ENCODE data around the gene HOXA7.

The HOXA7 gene

DNA sequence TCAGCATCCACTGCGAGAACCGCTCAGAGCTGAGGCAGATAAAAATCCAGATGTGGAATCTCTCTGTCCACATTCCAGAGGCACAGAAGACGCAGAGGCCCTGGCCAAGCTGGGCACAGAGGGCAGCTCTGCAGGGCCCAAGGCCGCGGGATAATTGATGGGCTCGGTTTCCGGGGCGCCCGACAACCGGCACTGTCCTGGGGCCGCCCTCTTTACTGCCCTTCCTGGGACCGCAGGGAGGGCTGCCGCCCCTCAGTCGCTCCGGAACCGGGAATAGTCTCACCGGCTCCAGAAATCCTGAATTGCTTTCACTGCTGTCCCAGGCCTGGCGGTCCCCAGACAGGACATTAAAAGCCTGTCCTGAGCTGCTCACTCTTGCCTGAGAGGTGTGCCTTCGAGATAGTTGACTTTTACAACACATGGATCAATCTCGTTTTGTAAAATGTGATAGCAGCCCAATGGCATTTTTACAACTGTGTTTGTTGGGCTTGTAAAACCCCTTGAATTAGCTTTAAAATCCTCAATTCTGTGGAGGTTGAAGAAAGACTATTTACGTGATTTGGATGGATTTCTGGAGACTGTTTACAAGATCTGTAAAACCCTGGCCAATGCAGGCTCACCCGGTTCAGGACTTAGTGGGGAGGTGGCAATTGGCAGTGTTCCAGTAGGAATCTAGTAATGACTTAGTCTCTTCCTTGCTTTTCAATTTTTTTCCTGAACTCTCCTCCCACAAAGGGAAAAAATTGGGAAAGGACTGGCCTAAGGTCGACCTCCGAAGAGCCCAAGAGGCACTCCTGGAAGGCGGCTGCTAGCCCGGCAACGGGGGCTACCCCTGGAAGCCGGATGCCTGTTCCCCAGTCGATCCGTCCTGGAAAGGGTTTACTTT, 7.5 kb downstream of the HOXA7 start:
- no peak overlapping the region for H3K9ac ChIP-seq (ENCODE audit: insufficient read length, low read depth)
- no peak overlapping the region for H3K4me3 ChIP-seq (ENCODE audit: insufficient read length, low read depth)
- peaks cover 100% of the 10 kb centered on the region for H3K27me3 ChIP-seq (ENCODE audit: insufficient read depth, insufficient read length)
- peaks cover 3% of the 10 kb centered on the region for H3K4me1 ChIP-seq (ENCODE audit: insufficient read depth, insufficient read length)
- DNase-seq (ENCODE audit: low read depth, low spot score): no peak
- no peaks in the 10 kb centered on the region for H3K36me3 ChIP-seq (ENCODE audit: insufficient read depth, insufficient read length, low read length)
- no peaks in the 10 kb centered on the region; the same call in 1 of the 2 replicates for H3K9me3 ChIP-seq (ENCODE audit: insufficient read depth, low read length)
- TF ChIP-seq YY1 (IDR thresholded peaks at IDR 0.05; ENCODE audit: insufficient read depth, insufficient read length) (no peak), ZNF274 (IDR thresholded peaks at IDR 0.05; ENCODE audit: low read depth, low read length) (no peak), SUZ12 (IDR thresholded peaks at IDR 0.05; ENCODE audit: extremely low read depth, insufficient read depth, insufficient read length) (no peak)

DNA sequence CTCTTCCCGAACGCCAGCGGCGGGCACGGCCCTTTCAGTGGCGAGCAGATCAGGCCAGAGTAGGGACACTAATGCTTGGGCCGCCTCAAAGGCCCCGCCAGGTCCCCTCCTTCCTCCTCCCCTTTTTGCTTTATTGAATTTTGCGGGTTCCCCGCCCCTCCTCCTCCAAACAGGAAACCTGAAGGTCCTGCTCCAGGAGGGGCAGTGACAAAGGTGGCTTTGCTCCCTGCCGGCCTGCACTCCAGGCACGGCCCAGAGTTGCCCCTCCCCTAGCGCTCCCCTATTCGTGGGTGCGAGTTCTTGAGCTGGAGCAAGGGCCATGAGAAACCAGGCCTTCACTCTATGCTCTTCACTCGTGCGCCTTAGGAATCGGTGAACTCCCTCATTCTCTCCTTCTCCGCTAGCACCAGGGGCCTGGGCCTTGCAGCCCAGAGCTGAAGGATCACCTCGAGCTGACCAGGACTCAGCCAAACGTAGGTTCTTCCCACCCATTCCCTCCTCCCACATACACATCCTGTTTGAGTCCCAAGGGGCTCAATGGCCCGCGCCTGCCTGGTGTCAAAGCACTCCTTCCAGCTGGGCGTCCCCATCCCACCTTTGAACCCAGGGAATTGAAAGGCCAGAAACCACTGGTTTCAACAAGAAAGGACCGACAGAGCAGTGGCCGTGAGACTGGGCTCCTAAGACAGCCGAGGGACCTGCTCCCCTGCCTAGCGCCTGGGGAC, 8.3 kb downstream of the HOXA7 start:
- H3K9me3 ChIP-seq (ENCODE audit: insufficient read depth, low read length): no peaks in the 10 kb centered on the region; the same call in 1 of the 2 replicates
- no peaks in the 10 kb centered on the region for H3K36me3 ChIP-seq (ENCODE audit: insufficient read depth, insufficient read length, low read length)
- peaks cover 99% of the 10 kb centered on the region for H3K27me3 ChIP-seq (ENCODE audit: insufficient read depth, insufficient read length)
- H3K4me3 ChIP-seq (ENCODE audit: insufficient read length, low read depth): no peak overlapping the region
- TF ChIP-seq YY1 (IDR thresholded peaks at IDR 0.05; ENCODE audit: insufficient read depth, insufficient read length) (no peak), SUZ12 (IDR thresholded peaks at IDR 0.05; ENCODE audit: extremely low read depth, insufficient read depth, insufficient read length) (no peak), ZNF274 (IDR thresholded peaks at IDR 0.05; ENCODE audit: low read depth, low read length) (no peak)
- DNase-seq (ENCODE audit: low read depth, low spot score): no peak
- H3K4me1 ChIP-seq (ENCODE audit: insufficient read depth, insufficient read length): peaks cover 3% of the 10 kb centered on the region
- H3K9ac ChIP-seq (ENCODE audit: insufficient read length, low read depth): peak overlapping the region; percentile 21

DNA sequence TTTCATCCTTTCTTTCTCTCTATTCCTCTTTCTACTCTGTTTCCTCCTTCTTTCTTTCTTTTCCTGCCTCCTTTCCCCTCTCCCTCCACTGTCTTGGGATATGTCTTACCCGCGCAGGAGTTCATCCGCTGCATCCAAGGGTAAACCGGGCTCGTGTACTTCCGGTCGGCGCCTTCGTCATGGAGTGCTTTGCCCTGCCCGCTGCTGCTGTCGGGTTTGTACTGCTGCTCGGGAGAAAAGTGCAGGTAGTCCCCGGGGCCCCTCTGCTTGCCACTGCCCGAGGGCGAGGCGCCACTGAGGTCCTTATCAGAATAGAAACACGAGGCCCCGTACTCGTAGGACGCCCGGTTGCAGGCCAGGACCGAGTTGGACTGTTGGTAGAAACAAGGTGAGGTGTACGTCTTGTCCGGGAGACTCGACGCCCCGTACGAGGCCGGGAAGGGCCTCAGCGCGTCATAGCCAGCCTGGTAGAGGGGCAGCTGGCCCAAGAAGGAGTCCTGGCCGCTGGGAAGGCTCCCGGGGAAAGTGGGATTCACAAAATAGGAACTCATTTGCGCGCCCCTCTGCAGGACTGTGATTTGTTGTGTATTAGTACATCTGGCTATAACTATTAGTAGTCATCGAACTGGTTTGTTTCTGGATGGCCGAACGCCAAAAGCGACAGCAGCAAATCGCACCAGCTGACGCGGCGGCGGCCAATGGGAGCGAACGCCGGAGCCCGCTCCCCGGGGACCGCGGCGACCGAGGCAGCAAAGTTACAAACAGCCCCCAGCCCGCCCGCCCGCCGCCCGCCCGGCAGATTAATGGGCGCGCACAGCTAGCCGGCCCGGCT, 9.1 kb downstream of the HOXA7 start, which contains the start of gene HOXA6:
TSS of gene HOXA6 (minus strand) at position 576 of the 832 bp plus-strand sequence. CDS start at position 551, 25 bp downstream.
- H3K4me1 ChIP-seq (ENCODE audit: insufficient read depth, insufficient read length): peaks cover 3% of the 10 kb centered on the region
- no peak for DNase-seq (ENCODE audit: low read depth, low spot score)
- TF ChIP-seq ZNF274 (IDR thresholded peaks at IDR 0.05; ENCODE audit: low read depth, low read length) (no peak), SUZ12 (IDR thresholded peaks at IDR 0.05; ENCODE audit: extremely low read depth, insufficient read depth, insufficient read length) (no peak), YY1 (IDR thresholded peaks at IDR 0.05; ENCODE audit: insufficient read depth, insufficient read length) (no peak)
- H3K36me3 ChIP-seq (ENCODE audit: insufficient read depth, insufficient read length, low read length): no peaks in the 10 kb centered on the region
- H3K27me3 ChIP-seq (ENCODE audit: insufficient read depth, insufficient read length): peaks cover 99% of the 10 kb centered on the region
- H3K4me3 ChIP-seq (ENCODE audit: insufficient read length, low read depth): no peak within 1 kb of the TSS
- H3K9me3 ChIP-seq (ENCODE audit: insufficient read depth, low read length): no peaks in the 10 kb centered on the region; the same call in 1 of the 2 replicates
- H3K9ac ChIP-seq (ENCODE audit: insufficient read length, low read depth): peak within 1 kb of the TSS; percentile 21

DNA sequence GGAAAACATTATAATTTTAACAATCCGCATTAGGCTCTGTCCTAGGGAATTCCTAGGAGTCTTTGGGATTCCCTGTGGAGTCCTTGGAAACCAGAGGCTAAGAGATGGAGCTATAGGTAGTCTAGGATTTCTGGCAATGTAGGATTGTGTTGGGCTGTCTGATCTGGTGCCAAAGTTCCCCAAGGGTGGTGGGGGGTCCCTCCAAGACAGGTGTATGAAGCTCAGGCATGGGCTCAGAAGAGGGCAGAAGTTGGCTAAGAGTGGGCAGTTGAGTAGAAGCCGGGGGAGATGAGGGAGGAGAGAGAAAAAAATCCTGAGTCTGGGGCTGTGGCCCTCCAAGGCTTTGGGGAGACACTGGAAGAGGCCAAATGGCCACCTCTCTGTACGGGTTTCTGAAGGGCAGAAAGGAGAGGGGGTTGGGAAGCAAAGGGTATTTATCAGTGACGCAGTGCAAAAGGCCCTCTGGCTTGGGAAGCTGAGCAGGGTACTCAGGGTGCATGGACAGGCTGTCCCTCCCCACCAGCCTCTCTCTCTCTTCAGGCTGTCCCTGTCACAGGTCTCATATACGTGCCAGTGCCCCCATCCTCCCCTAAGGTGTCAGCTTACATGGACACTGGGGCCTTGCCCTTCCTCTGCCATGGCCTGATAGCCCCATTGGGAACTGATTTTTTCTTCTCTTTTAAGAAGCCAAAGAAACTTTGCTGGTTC, 9.8 kb downstream of the HOXA7 start:
- H3K4me1 ChIP-seq (ENCODE audit: insufficient read depth, insufficient read length): peaks cover 3% of the 10 kb centered on the region
- no peak for TF ChIP-seq ZNF274 (IDR thresholded peaks at IDR 0.05; ENCODE audit: low read depth, low read length)
- no peak for DNase-seq (ENCODE audit: low read depth, low spot score)
- no peaks in the 10 kb centered on the region; the same call in 1 of the 2 replicates for H3K9me3 ChIP-seq (ENCODE audit: insufficient read depth, low read length)
- H3K9ac ChIP-seq (ENCODE audit: insufficient read length, low read depth): no peak overlapping the region
- H3K27me3 ChIP-seq (ENCODE audit: insufficient read depth, insufficient read length): peaks cover 99% of the 10 kb centered on the region
- H3K36me3 ChIP-seq (ENCODE audit: insufficient read depth, insufficient read length, low read length): no peaks in the 10 kb centered on the region
- no peak overlapping the region for H3K4me3 ChIP-seq (ENCODE audit: insufficient read length, low read depth)

DNA sequence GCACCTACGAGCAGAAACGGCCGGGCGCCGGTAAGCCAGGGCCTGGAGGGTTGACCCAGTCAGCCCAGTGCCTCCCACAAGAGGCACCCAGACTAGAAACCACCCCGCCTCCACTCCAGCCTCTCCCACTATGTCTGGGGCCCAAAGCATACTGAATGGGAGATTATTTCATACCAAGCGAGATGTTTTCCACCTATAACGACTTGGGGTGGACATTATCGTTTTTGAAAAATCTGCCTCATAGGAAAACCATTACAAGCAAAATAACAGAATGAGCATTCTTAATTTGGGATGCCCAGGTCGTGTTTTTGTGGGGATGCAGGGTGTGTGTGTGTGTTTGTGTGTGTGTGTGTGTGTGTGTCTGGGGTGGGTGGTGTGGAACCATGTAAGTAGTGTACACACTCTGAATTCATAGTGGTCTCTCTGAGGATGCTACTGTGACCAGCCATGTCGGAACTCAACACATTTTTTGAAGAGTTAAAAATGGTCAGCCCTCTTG, 10.5 kb downstream of the HOXA7 start:
- Histone ChIP-seq H3K36me3 (ENCODE audit: insufficient read depth, insufficient read length, low read length) (no peaks in the 10 kb centered on the region), H3K27me3 (ENCODE audit: insufficient read depth, insufficient read length) (peaks cover 99% of the 10 kb centered on the region), H3K4me3 (ENCODE audit: insufficient read length, low read depth) (no peak overlapping the region), H3K4me1 (ENCODE audit: insufficient read depth, insufficient read length) (no peaks in the 10 kb centered on the region), H3K9ac (ENCODE audit: insufficient read length, low read depth) (no peak overlapping the region), H3K9me3 (ENCODE audit: insufficient read depth, low read length) (no peaks in the 10 kb centered on the region; the same call in 1 of the 2 replicates)
- TF ChIP-seq ZNF274 (IDR thresholded peaks at IDR 0.05; ENCODE audit: low read depth, low read length) (no peak), SUZ12 (IDR thresholded peaks at IDR 0.05; ENCODE audit: extremely low read depth, insufficient read depth, insufficient read length) (no peak), YY1 (IDR thresholded peaks at IDR 0.05; ENCODE audit: insufficient read depth, insufficient read length) (no peak)
- DNase-seq (ENCODE audit: low read depth, low spot score): no peak

DNA sequence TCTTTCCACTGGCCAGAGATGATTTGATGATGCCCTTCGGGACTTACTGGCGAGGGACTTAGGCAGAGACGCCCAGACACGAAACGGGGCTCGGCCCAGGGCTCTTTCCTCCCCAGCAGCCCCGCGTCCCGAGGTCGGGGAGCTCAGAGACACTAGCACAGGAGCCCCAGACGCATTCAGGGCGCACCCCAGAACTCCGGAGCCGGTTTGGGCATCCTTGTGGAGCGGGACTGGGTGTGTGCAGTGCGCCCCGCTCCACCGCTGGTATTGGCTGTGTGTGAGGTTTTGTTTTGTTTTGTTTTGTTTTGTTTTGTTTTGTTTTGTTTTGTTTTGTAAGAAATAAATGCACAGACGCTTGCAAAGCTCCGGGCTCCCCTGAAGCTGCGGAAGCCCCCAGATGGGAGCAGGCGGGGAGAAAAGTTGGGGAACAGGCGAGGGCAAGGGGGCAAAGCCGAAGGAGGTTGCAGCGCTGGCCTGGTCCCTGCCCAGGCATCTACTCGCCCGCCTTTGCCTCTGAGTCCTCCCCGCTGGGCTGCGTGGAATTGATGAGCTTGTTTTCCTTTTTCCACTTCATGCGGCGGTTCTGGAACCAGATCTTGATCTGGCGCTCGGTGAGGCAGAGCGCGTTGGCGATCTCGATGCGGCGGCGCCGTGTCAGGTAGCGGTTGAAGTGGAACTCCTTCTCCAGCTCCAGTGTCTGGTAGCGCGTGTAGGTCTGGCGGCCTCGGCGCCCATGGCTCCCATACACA, 11.1 kb downstream of the HOXA7 start:
- H3K9me3 ChIP-seq (ENCODE audit: insufficient read depth, low read length): no peaks in the 10 kb centered on the region; the same call in 1 of the 2 replicates
- DNase-seq (ENCODE audit: low read depth, low spot score): no peak
- H3K9ac ChIP-seq (ENCODE audit: insufficient read length, low read depth): no peak overlapping the region
- H3K4me1 ChIP-seq (ENCODE audit: insufficient read depth, insufficient read length): no peaks in the 10 kb centered on the region
- peaks cover 99% of the 10 kb centered on the region for H3K27me3 ChIP-seq (ENCODE audit: insufficient read depth, insufficient read length)
- H3K36me3 ChIP-seq (ENCODE audit: insufficient read depth, insufficient read length, low read length): no peaks in the 10 kb centered on the region
- no peak overlapping the region for H3K4me3 ChIP-seq (ENCODE audit: insufficient read length, low read depth)
- TF ChIP-seq SUZ12 (IDR thresholded peaks at IDR 0.05; ENCODE audit: extremely low read depth, insufficient read depth, insufficient read length): no peak

Measured in NT2/D1 (cell line).